SK-N-MC (cell line): ENCODE data around the gene ZBTB7C.

ENCODE experiments used
- EZH2 ChIP-seq: fragments of 200-600 bp; sonication (generic); IDR thresholded peaks from one replicate; pipeline ENCODE4 v1.6.1; 2017; ENCODE audit warnings: antibody characterized with exemption
- FOXP2 ChIP-seq: optimal IDR thresholded peaks from 2 replicates; pipeline ENCODE3; 2011; ENCODE audit warnings: mild to moderate bottlenecking, moderate library complexity; ENCODE audit not compliant: insufficient read depth; ENCODE audit errors: extremely low read length, control extremely low read depth
- POLR2AphosphoS5 ChIP-seq: IDR thresholded peaks from 2 replicates; pipeline ENCODE4 v1.6.1; 2012; ENCODE audit warnings: mild to moderate bottlenecking, low read depth, low read length, borderline replicate concordance

- no peak for TF ChIP-seq POLR2AphosphoS5
- no peak for TF ChIP-seq EZH2
- no peak for TF ChIP-seq FOXP2
Measured at GRCh38 chr18:48348739-48349138, 60.4 kb downstream of the ZBTB7C start.
